Measurements from ENCODE around the gene SLC5A10. TPM values are rescaled to one million over a fixed set of nuclear protein-coding genes. Genes with fewer than 3 reads are reported as not detected.
A peak's percentile ranks its signal among the peaks of the same experiment; 100 is the strongest.

The SLC5A10 gene
- total RNA-seq, 1 experiment from 2014 or later: 0.17 TPM

DNA sequence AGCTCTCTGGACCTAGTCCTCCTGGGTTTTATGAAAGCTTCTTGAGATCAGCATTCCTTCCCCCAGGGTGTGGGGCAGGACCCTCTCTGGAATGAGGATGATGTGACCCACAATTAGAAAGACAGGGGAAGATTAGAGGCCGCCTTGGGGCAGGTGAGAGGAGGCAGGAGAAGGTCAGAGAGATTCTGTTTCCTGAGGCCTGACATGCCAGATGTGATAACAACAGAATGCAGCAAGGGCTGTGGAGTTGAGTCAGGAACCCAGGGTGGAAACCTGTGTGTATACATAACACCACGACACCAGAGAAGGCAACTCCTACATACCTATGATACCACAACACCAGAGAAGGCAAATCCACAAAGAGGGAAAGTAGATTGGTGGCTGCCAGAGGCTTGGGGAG, 5.4 kb upstream of the SLC5A10 start:
- Histone ChIP-seq H2AFZ (no peak overlapping the region), H3K79me2 (ENCODE audit: low read depth) (no peaks in the 10 kb centered on the region), H3K9me2 (ENCODE audit: insufficient read depth) (no peaks in the 10 kb centered on the region), H3K4me2 (no peak overlapping the region), H4K20me1 (ENCODE audit: insufficient read depth) (no peaks in the 10 kb centered on the region), H3K9me3 (ENCODE audit: insufficient read depth, low read depth) (no peaks in the 10 kb centered on the region), H3K27me3 (ENCODE audit: insufficient read depth, low read depth) (peaks cover 12% of the 10 kb centered on the region; the same call in 1 of the 2 replicates), H3K4me3 (no peak overlapping the region), H3K27ac (no peak overlapping the region), H3K4me1 (replicated peaks; ENCODE audit: insufficient read depth) (peaks cover 14% of the 10 kb centered on the region; the same call in 1 of the 2 replicates), H3F3A (ENCODE audit: insufficient read depth, low read depth) (no peaks in the 10 kb centered on the region), H3K36me3 (ENCODE audit: low read depth) (no peaks in the 10 kb centered on the region)
- TF ChIP-seq, protein P1, sequence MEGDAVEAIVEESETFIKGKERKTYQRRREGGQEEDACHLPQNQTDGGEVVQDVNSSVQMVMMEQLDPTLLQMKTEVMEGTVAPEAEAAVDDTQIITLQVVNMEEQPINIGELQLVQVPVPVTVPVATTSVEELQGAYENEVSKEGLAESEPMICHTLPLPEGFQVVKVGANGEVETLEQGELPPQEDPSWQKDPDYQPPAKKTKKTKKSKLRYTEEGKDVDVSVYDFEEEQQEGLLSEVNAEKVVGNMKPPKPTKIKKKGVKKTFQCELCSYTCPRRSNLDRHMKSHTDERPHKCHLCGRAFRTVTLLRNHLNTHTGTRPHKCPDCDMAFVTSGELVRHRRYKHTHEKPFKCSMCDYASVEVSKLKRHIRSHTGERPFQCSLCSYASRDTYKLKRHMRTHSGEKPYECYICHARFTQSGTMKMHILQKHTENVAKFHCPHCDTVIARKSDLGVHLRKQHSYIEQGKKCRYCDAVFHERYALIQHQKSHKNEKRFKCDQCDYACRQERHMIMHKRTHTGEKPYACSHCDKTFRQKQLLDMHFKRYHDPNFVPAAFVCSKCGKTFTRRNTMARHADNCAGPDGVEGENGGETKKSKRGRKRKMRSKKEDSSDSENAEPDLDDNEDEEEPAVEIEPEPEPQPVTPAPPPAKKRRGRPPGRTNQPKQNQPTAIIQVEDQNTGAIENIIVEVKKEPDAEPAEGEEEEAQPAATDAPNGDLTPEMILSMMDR (conservative IDR thresholded peaks at IDR 0.05): no peak
- DNase-seq: peak; percentile 76 to 83
- intact Hi-C loops (cut with micrococcal nuclease; ENCODE audit: unreplicated experiment): no loop called here
- no TSS peak for BruUV-seq (replicated peaks)
- CTCF ChIA-PET: no interaction called here
- POLR2A ChIA-PET (ENCODE audit: unreplicated experiment): interaction anchor here (0.5 kb wide), 1 partner anchor 758 kb away, joined by 5 read pairs; no protein-coding TSS in a partner anchor

DNA sequence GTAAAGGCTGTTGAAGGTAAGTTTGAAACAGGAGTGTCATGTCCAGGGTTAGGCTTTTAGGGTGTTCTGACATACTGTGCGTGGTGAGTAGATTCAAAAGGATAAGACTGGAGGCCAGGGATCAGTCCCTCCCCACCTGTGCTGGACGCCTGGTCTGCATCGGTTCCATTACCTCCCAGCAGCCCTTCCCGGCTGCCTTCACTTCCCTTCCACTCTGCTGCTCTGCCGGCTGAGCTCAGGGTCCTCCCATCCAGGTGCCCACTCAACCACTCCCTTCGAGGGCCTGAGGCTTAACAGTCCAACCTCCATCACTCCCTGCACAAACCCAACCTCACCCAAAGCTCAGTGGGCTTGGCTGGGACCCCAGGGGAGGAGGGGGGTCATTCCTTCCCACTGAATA, 4.1 kb upstream of the SLC5A10 start:
- no peak for DNase-seq
- intact Hi-C loops (cut with micrococcal nuclease; ENCODE audit: unreplicated experiment): no loop called here
- ChIA-PET CTCF (no interaction called here), POLR2A (ENCODE audit: unreplicated experiment) (interaction anchor here (0.7 kb wide), 1 partner anchor 56 kb away, joined by 3 read pairs; no protein-coding TSS in a partner anchor)
- H3K79me2 ChIP-seq (ENCODE audit: low read depth): no peaks in the 10 kb centered on the region
- no peak overlapping the region for H3K27ac ChIP-seq
- H3K9me3 ChIP-seq (ENCODE audit: insufficient read depth, low read depth): no peaks in the 10 kb centered on the region
- H2AFZ ChIP-seq: no peak overlapping the region
- H3K27me3 ChIP-seq (ENCODE audit: insufficient read depth, low read depth): peaks cover 12% of the 10 kb centered on the region; the same call in 1 of the 2 replicates
- no peaks in the 10 kb centered on the region for H3F3A ChIP-seq (ENCODE audit: insufficient read depth, low read depth)
- no peak overlapping the region for H3K4me2 ChIP-seq
- peaks cover 14% of the 10 kb centered on the region; the same call in 1 of the 2 replicates for H3K4me1 ChIP-seq (replicated peaks; ENCODE audit: insufficient read depth)
- H3K9me2 ChIP-seq (ENCODE audit: insufficient read depth): no peaks in the 10 kb centered on the region
- no TSS peak for BruUV-seq (replicated peaks)
- TF ChIP-seq, protein P1 (conservative IDR thresholded peaks at IDR 0.05): no peak
- no peak for TF ChIP-seq EZH2 (IDR thresholded peaks at IDR 0.05; ENCODE audit: low read depth)
- H3K4me3 ChIP-seq: no peak overlapping the region
- no peaks in the 10 kb centered on the region for H4K20me1 ChIP-seq (ENCODE audit: insufficient read depth)
- H3K36me3 ChIP-seq (ENCODE audit: low read depth): no peaks in the 10 kb centered on the region

DNA sequence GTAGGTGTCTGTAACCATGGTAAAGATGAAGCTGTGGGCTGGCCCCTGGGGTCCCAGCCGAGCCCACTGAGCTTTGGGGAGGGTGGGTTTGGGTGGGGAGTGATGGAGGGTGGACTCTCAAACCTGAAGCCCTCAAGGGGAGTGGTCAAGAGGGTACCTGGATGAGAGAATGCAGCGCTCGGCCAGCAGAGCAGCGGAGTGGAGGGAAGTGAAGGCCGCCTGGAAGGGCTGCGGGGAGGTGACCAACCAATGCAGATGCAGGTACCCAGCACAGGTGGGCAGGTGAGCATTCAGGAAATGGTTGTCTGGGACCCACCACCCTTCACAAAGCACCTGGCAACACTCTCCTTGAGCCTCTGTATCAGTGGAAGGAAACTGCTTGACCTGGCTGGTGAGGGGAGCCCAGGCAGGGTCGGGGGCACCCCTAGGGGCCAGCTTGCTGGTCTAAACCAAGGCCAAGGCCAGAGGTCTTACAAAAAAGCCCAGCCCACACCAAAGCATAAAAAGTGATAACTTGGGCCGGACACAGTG, 3.4 kb upstream of the SLC5A10 start:
- Histone ChIP-seq H2AFZ (no peak overlapping the region), H3K36me3 (ENCODE audit: low read depth) (no peaks in the 10 kb centered on the region), H3F3A (ENCODE audit: insufficient read depth, low read depth) (no peaks in the 10 kb centered on the region), H3K27me3 (ENCODE audit: insufficient read depth, low read depth) (peaks cover 12% of the 10 kb centered on the region; the same call in 1 of the 2 replicates), H3K27ac (no peak overlapping the region), H3K4me3 (no peak overlapping the region), H3K9me3 (ENCODE audit: insufficient read depth, low read depth) (no peaks in the 10 kb centered on the region), H3K79me2 (ENCODE audit: low read depth) (no peaks in the 10 kb centered on the region), H4K20me1 (ENCODE audit: insufficient read depth) (no peaks in the 10 kb centered on the region), H3K4me1 (replicated peaks; ENCODE audit: insufficient read depth) (peaks cover 14% of the 10 kb centered on the region; the same call in 1 of the 2 replicates), H3K9me2 (ENCODE audit: insufficient read depth) (no peaks in the 10 kb centered on the region), H3K4me2 (no peak overlapping the region)
- intact Hi-C loops (cut with micrococcal nuclease; ENCODE audit: unreplicated experiment): no loop called here
- no peak for DNase-seq
- ChIA-PET POLR2A (ENCODE audit: unreplicated experiment) (no interaction called here), CTCF (no interaction called here)
- BruUV-seq (replicated peaks): no TSS peak
- TF ChIP-seq EZH2 (IDR thresholded peaks at IDR 0.05; ENCODE audit: low read depth): no peak
- TF ChIP-seq, protein P1 (conservative IDR thresholded peaks at IDR 0.05): no peak
